Neural progenitor cell (in vitro differentiated cells): ENCODE data around the gene ASXL1. TPM values are rescaled to one million over a fixed set of nuclear protein-coding genes. Genes with fewer than 3 reads are reported as not detected.

Source experiments
- DNase-seq: peaks from one replicate; pipeline ENCODE4 v3.0.0-alpha.2; 2016; ENCODE audit warnings: low spot score
- H2AFZ ChIP-seq: fragments of 200-600 bp; sonication (generic); replicated peaks from 2 replicates; pipeline ENCODE4 v1.6.1; 2016; ENCODE audit warnings: antibody characterized with exemption
- H3F3A ChIP-seq: fragments of 200-600 bp; sonication (generic); 2 replicates; pipeline ENCODE4 v1.6.1; 2016; ENCODE audit warnings: antibody characterized with exemption, low read depth
- H3K27ac ChIP-seq: fragments of 200-600 bp; sonication (generic); 2 replicates; pipeline ENCODE4 v1.5.1; 2016; ENCODE audit warnings: mild to moderate bottlenecking
- H3K27me3 ChIP-seq: fragments of 200-600 bp; sonication (generic); 2 replicates; pipeline ENCODE4 v1.6.1; 2016; ENCODE audit warnings: mild to moderate bottlenecking, moderate library complexity
- H3K36me3 ChIP-seq: fragments of 200-600 bp; sonication (generic); 2 replicates; pipeline ENCODE4 v1.5.1; 2016
- H3K4me1 ChIP-seq: fragments of 200-600 bp; sonication (generic); 2 replicates; pipeline ENCODE4 v1.6.1; 2016; ENCODE audit warnings: mixed run types
- H3K4me2 ChIP-seq: fragments of 200-600 bp; sonication (generic); 2 replicates; pipeline ENCODE4 v1.6.1; 2016
- H3K4me3 ChIP-seq: fragments of 200-600 bp; sonication (generic); 2 replicates; pipeline ENCODE4 v1.5.1; 2016
- H3K79me2 ChIP-seq: fragments of 200-600 bp; sonication (generic); 2 replicates; pipeline ENCODE4 v1.6.1; 2016; ENCODE audit warnings: low read depth
- H3K9ac ChIP-seq: fragments of 200-600 bp; sonication (generic); 2 replicates; pipeline ENCODE4 v1.6.1; 2016
- H3K9me3 ChIP-seq: fragments of 200-600 bp; sonication (generic); 2 replicates; pipeline ENCODE4 v1.5.1; 2016; ENCODE audit warnings: low read depth
- H4K20me1 ChIP-seq: fragments of 200-600 bp; sonication (generic); 2 replicates; pipeline ENCODE4 v1.6.1; 2016; ENCODE audit warnings: low read depth
- H3K27ac Mint-ChIP-seq: 3 replicates; pipeline ENCODE4 v1.8.0; 2021; ENCODE audit warnings: mixed read lengths
- H3K27me3 Mint-ChIP-seq: 2 replicates; pipeline ENCODE4 v1.8.0; 2022; ENCODE audit warnings: low read depth, mild to moderate bottlenecking, inconsistent platforms, moderate library complexity, mixed read lengths; ENCODE audit not compliant: insufficient read depth
- H3K36me3 Mint-ChIP-seq: 3 replicates; pipeline ENCODE4 v1.8.0; 2021; ENCODE audit warnings: mixed read lengths
- H3K4me1 Mint-ChIP-seq: 3 replicates; pipeline ENCODE4 v1.8.0; 2021; ENCODE audit warnings: mixed read lengths
- H3K4me3 Mint-ChIP-seq: 3 replicates; pipeline ENCODE4 v1.8.0; 2021; ENCODE audit warnings: mild to moderate bottlenecking, moderate library complexity, mixed read lengths
- H3K9me3 Mint-ChIP-seq: 3 replicates; pipeline ENCODE4 v1.8.0; 2020; ENCODE audit warnings: mixed read lengths
- CTCF ChIP-seq: fragments of 200-600 bp; sonication (generic); IDR thresholded peaks from 2 replicates; pipeline ENCODE4 v1.5.1; 2017; ENCODE audit warnings: antibody characterized with exemption, mild to moderate bottlenecking
- EZH2 ChIP-seq: fragments of 200-600 bp; sonication (generic); IDR thresholded peaks from 2 replicates; pipeline ENCODE4 v1.6.1; 2017; ENCODE audit warnings: antibody characterized with exemption, mild to moderate bottlenecking, moderate library complexity
- EZH2phosphoT487 ChIP-seq: fragments of 200-600 bp; sonication (generic); IDR thresholded peaks from 2 replicates; pipeline ENCODE4 v1.6.1; 2017; ENCODE audit warnings: antibody characterized with exemption
- total RNA-seq: library from RNA; depleted of rRNA; stranded (reverse); fragments of >200 nt; gene quantifications from 2 replicates; pipeline ENCODE4 v1.2.3, GENCODE V29; 2015; ENCODE audit warnings: low replicate concordance

Gene ASXL1
- total RNA-seq, 1 donor from 2014 or later, result 48.2 TPM

- Histone ChIP-seq H3K36me3 (no peaks in the 10 kb centered on the region), H3K9ac (no peak overlapping the region), H3F3A (peaks cover 29% of the 10 kb centered on the region), H4K20me1 (peaks cover 85% of the 10 kb centered on the region), H3K27me3 (no peaks in the 10 kb centered on the region), H3K79me2 (peaks cover 63% of the 10 kb centered on the region), H3K27ac (peak overlapping the region; percentile 68), H3K4me1 (peaks cover 41% of the 10 kb centered on the region), H3K4me3 (no peak overlapping the region), H3K9me3 (no peaks in the 10 kb centered on the region), H2AFZ (no peak overlapping the region), H3K4me2 (peak overlapping the region; percentile 30)
- peaks cover 15% of the 10 kb centered on the region for H3K36me3 Mint-ChIP-seq
- TF ChIP-seq CTCF, result no peak
- TF ChIP-seq EZH2phosphoT487, result no peak
- TF ChIP-seq EZH2, result no peak
- H3K27ac Mint-ChIP-seq, result peak overlapping the region; percentile 93
- H3K4me3 Mint-ChIP-seq, result peak overlapping the region; percentile 68
- H3K4me1 Mint-ChIP-seq, result peaks cover 66% of the 10 kb centered on the region
- no peaks in the 10 kb centered on the region for H3K9me3 Mint-ChIP-seq
- H3K27me3 Mint-ChIP-seq, result peaks cover 9% of the 10 kb centered on the region
- peak; percentile 73 for DNase-seq
These were observed 115.3 kb downstream of the ASXL1 start for GRCh38 chr20:32473231-32474008.

GRCh38 chr20:32474009-32474716 is 116.0 kb downstream of the ASXL1 start:
- H3K36me3 Mint-ChIP-seq, result peaks cover 15% of the 10 kb centered on the region
- H3K9me3 ChIP-seq, result no peaks in the 10 kb centered on the region
- no peaks in the 10 kb centered on the region for H3K27me3 ChIP-seq
- DNase-seq, result no peak
- H2AFZ ChIP-seq, result no peak overlapping the region
- peak overlapping the region; percentile 68 for H3K27ac ChIP-seq
- H3K9me3 Mint-ChIP-seq, result no peaks in the 10 kb centered on the region
- peaks cover 29% of the 10 kb centered on the region for H3F3A ChIP-seq
- peak overlapping the region; percentile 62 for H3K4me2 ChIP-seq
- H3K4me3 Mint-ChIP-seq, result no peak overlapping the region
- no peak overlapping the region for H3K9ac ChIP-seq
- H3K36me3 ChIP-seq, result no peaks in the 10 kb centered on the region
- TF ChIP-seq EZH2 (no peak), CTCF (no peak), EZH2phosphoT487 (no peak)
- H3K4me3 ChIP-seq, result no peak overlapping the region
- no peak overlapping the region for H3K27ac Mint-ChIP-seq
- peaks cover 11% of the 10 kb centered on the region for H3K27me3 Mint-ChIP-seq
- peaks cover 64% of the 10 kb centered on the region for H3K79me2 ChIP-seq
- peaks cover 68% of the 10 kb centered on the region for H3K4me1 Mint-ChIP-seq
- H3K4me1 ChIP-seq, result peaks cover 41% of the 10 kb centered on the region
- H4K20me1 ChIP-seq, result peaks cover 88% of the 10 kb centered on the region

GRCh38 chr20:32474717-32474966 is 116.5 kb downstream of the ASXL1 start:
- no peak overlapping the region for H3K9ac ChIP-seq
- Mint-ChIP-seq H3K4me1 (peaks cover 72% of the 10 kb centered on the region), H3K36me3 (peaks cover 15% of the 10 kb centered on the region), H3K9me3 (no peaks in the 10 kb centered on the region), H3K4me3 (peak overlapping the region; percentile 55), H3K27me3 (peaks cover 11% of the 10 kb centered on the region), H3K27ac (no peak overlapping the region)
- H2AFZ ChIP-seq, result no peak overlapping the region
- H3K27ac ChIP-seq, result peak overlapping the region; percentile 49
- TF ChIP-seq CTCF (no peak), EZH2 (no peak)
- DNase-seq, result no peak
- H3K79me2 ChIP-seq, result peaks cover 69% of the 10 kb centered on the region
- H3K4me1 ChIP-seq, result peaks cover 46% of the 10 kb centered on the region
- H3K4me3 ChIP-seq, result no peak overlapping the region
- H3K9me3 ChIP-seq, result no peaks in the 10 kb centered on the region
- peak overlapping the region; percentile 62 for H3K4me2 ChIP-seq
- H3K27me3 ChIP-seq, result no peaks in the 10 kb centered on the region
- H3K36me3 ChIP-seq, result no peaks in the 10 kb centered on the region
- peaks cover 91% of the 10 kb centered on the region for H4K20me1 ChIP-seq
- peaks cover 29% of the 10 kb centered on the region for H3F3A ChIP-seq
